ENCODE results near the gene HOXA7.

Gene HOXA7

GRCh38 chr7:27165089-27165995 is 8.9 kb upstream of the HOXA7 start, which contains the start of gene HOXA9:
Gene HOXA9, minus strand, starts transcription at chr7:27165537. Its CDS starts 80 bp downstream, at chr7:27165457.
- H4K20me1 ChIP-seq (ENCODE audit: insufficient read depth) = no peaks in the 10 kb centered on the region
- H3K36me3 ChIP-seq (ENCODE audit: insufficient read depth) = no peaks in the 10 kb centered on the region
- no peak within 1 kb of the TSS for H3K9ac ChIP-seq
- no peak within 1 kb of the TSS for H3K27ac ChIP-seq
- H3K4me2 ChIP-seq = no peak within 1 kb of the TSS
- no peak for TF ChIP-seq CTCF (conservative IDR thresholded peaks at IDR 0.05; ENCODE audit: low read depth, low read length)
- no peak within 1 kb of the TSS for H3K4me3 ChIP-seq (IDR thresholded peaks at IDR 0.05; ENCODE audit: insufficient read depth, low read depth, low read length)
- H3K79me2 ChIP-seq (ENCODE audit: insufficient read depth, low read depth) = no peaks in the 10 kb centered on the region
- no peak within 1 kb of the TSS for H2AFZ ChIP-seq (ENCODE audit: low read depth)
- no peaks in the 10 kb centered on the region for H3K4me1 ChIP-seq (ENCODE audit: low read depth, poor library complexity, severe bottlenecking)
- H3K27me3 ChIP-seq (ENCODE audit: insufficient read depth, low read depth) = no peaks in the 10 kb centered on the region

GRCh38 chr7:27164367-27165088 is 8.1 kb upstream of the HOXA7 start:
- Histone ChIP-seq H3K9ac (no peak overlapping the region), H4K20me1 (ENCODE audit: insufficient read depth) (no peaks in the 10 kb centered on the region), H3K4me2 (no peak overlapping the region), H3K27me3 (ENCODE audit: insufficient read depth, low read depth) (no peaks in the 10 kb centered on the region), H3K27ac (no peak overlapping the region), H3K36me3 (ENCODE audit: insufficient read depth) (no peaks in the 10 kb centered on the region), H3K4me1 (ENCODE audit: low read depth, poor library complexity, severe bottlenecking) (no peaks in the 10 kb centered on the region), H3K79me2 (ENCODE audit: insufficient read depth, low read depth) (no peaks in the 10 kb centered on the region), H2AFZ (ENCODE audit: low read depth) (no peak overlapping the region), H3K4me3 (IDR thresholded peaks at IDR 0.05; ENCODE audit: insufficient read depth, low read depth, low read length) (no peak overlapping the region)
- TF ChIP-seq CTCF (conservative IDR thresholded peaks at IDR 0.05; ENCODE audit: low read depth, low read length) = no peak

GRCh38 chr7:27164045-27164366 is 7.5 kb upstream of the HOXA7 start:
- no peaks in the 10 kb centered on the region for H3K27me3 ChIP-seq (ENCODE audit: insufficient read depth, low read depth)
- H4K20me1 ChIP-seq (ENCODE audit: insufficient read depth) = no peaks in the 10 kb centered on the region
- H2AFZ ChIP-seq (ENCODE audit: low read depth) = no peak overlapping the region
- no peaks in the 10 kb centered on the region for H3K4me1 ChIP-seq (ENCODE audit: low read depth, poor library complexity, severe bottlenecking)
- no peak overlapping the region for H3K9ac ChIP-seq
- no peaks in the 10 kb centered on the region for H3K36me3 ChIP-seq (ENCODE audit: insufficient read depth)
- no peak overlapping the region for H3K4me3 ChIP-seq (IDR thresholded peaks at IDR 0.05; ENCODE audit: insufficient read depth, low read depth, low read length)
- no peaks in the 10 kb centered on the region for H3K79me2 ChIP-seq (ENCODE audit: insufficient read depth, low read depth)
- H3K27ac ChIP-seq = no peak overlapping the region
- TF ChIP-seq CTCF (conservative IDR thresholded peaks at IDR 0.05; ENCODE audit: low read depth, low read length) = no peak
- H3K4me2 ChIP-seq = no peak overlapping the region

- no peak for TF ChIP-seq CTCF (conservative IDR thresholded peaks at IDR 0.05; ENCODE audit: low read depth, low read length)
- Histone ChIP-seq H3K79me2 (ENCODE audit: insufficient read depth, low read depth) (no peaks in the 10 kb centered on the region), H2AFZ (ENCODE audit: low read depth) (no peak overlapping the region), H3K4me3 (IDR thresholded peaks at IDR 0.05; ENCODE audit: insufficient read depth, low read depth, low read length) (no peak overlapping the region), H3K4me1 (ENCODE audit: low read depth, poor library complexity, severe bottlenecking) (no peaks in the 10 kb centered on the region), H3K4me2 (no peak overlapping the region), H3K27ac (no peak overlapping the region), H3K9ac (no peak overlapping the region), H3K36me3 (ENCODE audit: insufficient read depth) (no peaks in the 10 kb centered on the region), H4K20me1 (ENCODE audit: insufficient read depth) (no peaks in the 10 kb centered on the region), H3K27me3 (ENCODE audit: insufficient read depth, low read depth) (no peaks in the 10 kb centered on the region)
Observed at GRCh38 chr7:27163288-27164044, 7.0 kb upstream of the HOXA7 start.

Data from KMS-11 (cell line).